ENCODE measurements around the gene ZNF536. TPM values are rescaled to one million over a fixed set of nuclear protein-coding genes. Genes with fewer than 3 reads are reported as not detected.

The ZNF536 gene
- total RNA-seq, 1 experiment from 2014 or later: not detected

DNA sequence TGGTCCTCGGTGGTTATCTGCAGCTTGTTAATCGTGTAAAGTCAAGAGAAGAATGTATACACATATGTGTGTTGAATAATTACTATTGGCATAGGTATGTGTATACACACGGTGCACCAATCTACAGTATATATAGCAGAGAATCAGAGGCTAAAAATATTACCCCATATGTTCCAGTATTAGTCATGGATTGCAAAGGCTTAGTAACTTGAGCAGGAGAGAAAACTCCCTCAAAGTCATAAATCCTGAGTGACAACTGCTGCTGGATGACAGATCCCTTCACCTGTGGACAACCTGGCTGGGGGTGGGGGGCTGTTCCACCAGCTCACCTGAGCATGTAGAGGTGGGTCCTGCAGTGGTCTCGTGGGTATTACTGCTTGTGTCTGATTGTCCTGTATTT lies 185.0 kb downstream of the ZNF536 start:
- no peaks in the 10 kb centered on the region for H3K36me3 Mint-ChIP-seq (ENCODE audit: insufficient read depth in 1 of 3, low read depth in 3 of 3)
- peaks cover 24% of the 10 kb centered on the region for H3K4me1 ChIP-seq (ENCODE audit: insufficient read depth, low read length)
- no peaks in the 10 kb centered on the region for H3K79me1 ChIP-seq (ENCODE audit: insufficient read depth, low read depth, low read length, poor library complexity, severe bottlenecking)
- no peak overlapping the region for H3K23ac ChIP-seq (ENCODE audit: insufficient read length, low read depth, low read length)
- no peak overlapping the region for H3K14ac ChIP-seq (ENCODE audit: insufficient read depth, low read length)
- WGBS (ENCODE audit: extremely low coverage, insufficient read length, low lambda C conversion rate): no CpG with 5 or more reads among the region's 4 CpGs
- no peak overlapping the region for H3K18ac ChIP-seq (ENCODE audit: insufficient read length, low read depth, low read length)
- peak overlapping the region in 1 of 3 experiments; percentile 18; a peak in 2 of 7 replicates for H3K27ac Mint-ChIP-seq
- no peak for DNase-seq
- no peak overlapping the region for H2BK15ac ChIP-seq (ENCODE audit: low read depth, low read length)
- H3K4ac ChIP-seq (ENCODE audit: low read depth, low read length): no peak overlapping the region
- H3K9ac ChIP-seq (ENCODE audit: extremely low read depth, insufficient read length, low read length): no peak overlapping the region
- no peak overlapping the region for H4K91ac ChIP-seq (ENCODE audit: insufficient read length, low read depth, low read length)
- no peak overlapping the region for H3K27ac ChIP-seq (ENCODE audit: insufficient read length, low read depth, low read length)
- no peaks in the 10 kb centered on the region; the same call in 1 of the 2 replicates for H3K27me3 Mint-ChIP-seq (ENCODE audit: low read depth)
- peaks cover 47 to 50% of the 10 kb centered on the region in 2 experiments for H3K4me1 Mint-ChIP-seq
- H3K4me2 ChIP-seq (ENCODE audit: insufficient read depth, insufficient read length, low read length): no peak overlapping the region
- TF ChIP-seq, protein P1, sequence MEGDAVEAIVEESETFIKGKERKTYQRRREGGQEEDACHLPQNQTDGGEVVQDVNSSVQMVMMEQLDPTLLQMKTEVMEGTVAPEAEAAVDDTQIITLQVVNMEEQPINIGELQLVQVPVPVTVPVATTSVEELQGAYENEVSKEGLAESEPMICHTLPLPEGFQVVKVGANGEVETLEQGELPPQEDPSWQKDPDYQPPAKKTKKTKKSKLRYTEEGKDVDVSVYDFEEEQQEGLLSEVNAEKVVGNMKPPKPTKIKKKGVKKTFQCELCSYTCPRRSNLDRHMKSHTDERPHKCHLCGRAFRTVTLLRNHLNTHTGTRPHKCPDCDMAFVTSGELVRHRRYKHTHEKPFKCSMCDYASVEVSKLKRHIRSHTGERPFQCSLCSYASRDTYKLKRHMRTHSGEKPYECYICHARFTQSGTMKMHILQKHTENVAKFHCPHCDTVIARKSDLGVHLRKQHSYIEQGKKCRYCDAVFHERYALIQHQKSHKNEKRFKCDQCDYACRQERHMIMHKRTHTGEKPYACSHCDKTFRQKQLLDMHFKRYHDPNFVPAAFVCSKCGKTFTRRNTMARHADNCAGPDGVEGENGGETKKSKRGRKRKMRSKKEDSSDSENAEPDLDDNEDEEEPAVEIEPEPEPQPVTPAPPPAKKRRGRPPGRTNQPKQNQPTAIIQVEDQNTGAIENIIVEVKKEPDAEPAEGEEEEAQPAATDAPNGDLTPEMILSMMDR (conservative IDR thresholded peaks at IDR 0.05): no peak
- no peaks in the 10 kb centered on the region for H4K20me1 ChIP-seq (ENCODE audit: control insufficient read depth, insufficient read depth, insufficient read length)
- H2BK20ac ChIP-seq (ENCODE audit: low read depth, low read length, poor library complexity, severe bottlenecking): peak overlapping the region; percentile 76
- H3K9me3 ChIP-seq (ENCODE audit: control insufficient read depth, low read depth, low read length): no peaks in the 10 kb centered on the region
- no peak overlapping the region for H3K56ac ChIP-seq (ENCODE audit: insufficient read length, low read depth, low read length)
- no peak overlapping the region for H2AK5ac ChIP-seq (ENCODE audit: insufficient read length, low read length)
- no peak overlapping the region for H4K5ac ChIP-seq (ENCODE audit: insufficient read length, low read depth, low read length)
- H3K9me3 Mint-ChIP-seq: no peaks in the 10 kb centered on the region
- no peak overlapping the region for H3T11ph ChIP-seq (ENCODE audit: low read length)
- no peak overlapping the region for H2BK120ac ChIP-seq (ENCODE audit: low read depth, low read length, poor library complexity, severe bottlenecking)
- no peak overlapping the region for H4K8ac ChIP-seq (replicated peaks; ENCODE audit: insufficient read length, low read depth, low read length)
- H3K23me2 ChIP-seq (ENCODE audit: insufficient read length, low read depth, low read length, poor library complexity, severe bottlenecking): no peaks in the 10 kb centered on the region
- no peak overlapping the region for H2BK5ac ChIP-seq (ENCODE audit: insufficient read length, low read length)
- no peak overlapping the region for H2AFZ ChIP-seq (ENCODE audit: low read length)
- no peak overlapping the region for H2BK12ac ChIP-seq (ENCODE audit: insufficient read length, low read depth, low read length)
- H3K27me3 ChIP-seq (ENCODE audit: insufficient read depth, low read length): no peaks in the 10 kb centered on the region
- H3K79me2 ChIP-seq (ENCODE audit: insufficient read depth, low read length): no peaks in the 10 kb centered on the region
- H3K4me3 Mint-ChIP-seq: no peak overlapping the region

All from H9 (cell line).